Hepatocyte (in vitro differentiated cells): ENCODE results near the gene CTAGE9. TPM values are rescaled to one million over a fixed set of nuclear protein-coding genes. Genes with fewer than 3 reads are reported as not detected.

Experiments
- DNase-seq: peaks from one replicate; pipeline ENCODE4 v3.0.0-alpha.2; 2016; ENCODE audit warnings: low spot score
- H2AFZ ChIP-seq: fragments of 200-600 bp; sonication (generic); 2 replicates; pipeline ENCODE4 v1.6.0; 2016; ENCODE audit warnings: antibody characterized with exemption, mild to moderate bottlenecking
- H3K27ac ChIP-seq: fragments of 200-600 bp; sonication (generic); 2 replicates; pipeline ENCODE4 v1.5.1; 2016; ENCODE audit warnings: mild to moderate bottlenecking
- H3K27me3 ChIP-seq: fragments of 200-600 bp; sonication (generic); 2 replicates; pipeline ENCODE4 v1.6.1; 2016
- H3K36me3 ChIP-seq: fragments of 200-600 bp; sonication (generic); replicated peaks from 2 replicates; pipeline ENCODE4 v1.5.1; 2016; ENCODE audit warnings: low read depth; ENCODE audit not compliant: insufficient read depth
- H3K4me1 ChIP-seq: fragments of 200-600 bp; sonication (generic); 2 replicates; pipeline ENCODE4 v1.5.1; 2016; ENCODE audit warnings: mild to moderate bottlenecking, moderate library complexity; ENCODE audit not compliant: insufficient read depth
- H3K4me2 ChIP-seq: fragments of 200-600 bp; sonication (generic); 2 replicates; pipeline ENCODE4 v1.6.0; 2016
- H3K4me3 ChIP-seq: fragments of 200-600 bp; sonication (generic); 2 replicates; pipeline ENCODE4 v1.5.1; 2016; ENCODE audit warnings: mild to moderate bottlenecking
- H3K79me2 ChIP-seq: fragments of 200-600 bp; sonication (generic); 2 replicates; pipeline ENCODE4 v1.6.0; 2017; ENCODE audit warnings: mild to moderate bottlenecking
- H3K9me2 ChIP-seq: fragments of 200-600 bp; sonication (generic); replicated peaks from 2 replicates; pipeline ENCODE4 v1.6.0; 2017; ENCODE audit warnings: mild to moderate bottlenecking; ENCODE audit not compliant: insufficient read depth
- H3K9me3 ChIP-seq: fragments of 200-600 bp; sonication (generic); 2 replicates; pipeline ENCODE4 v1.5.1; 2016; ENCODE audit warnings: low read depth, mild to moderate bottlenecking
- H4K20me1 ChIP-seq: fragments of 200-600 bp; sonication (generic); 2 replicates; pipeline ENCODE4 v1.6.0; 2016; ENCODE audit warnings: mild to moderate bottlenecking; ENCODE audit not compliant: insufficient read depth, poor library complexity, severe bottlenecking
- CTCF ChIP-seq: fragments of 200-600 bp; sonication (generic); IDR thresholded peaks from 2 replicates; pipeline ENCODE4 v1.5.1; 2016; ENCODE audit warnings: antibody characterized with exemption, mild to moderate bottlenecking; ENCODE audit not compliant: poor library complexity
- EZH2 ChIP-seq: fragments of 200-600 bp; sonication (generic); IDR thresholded peaks from 2 replicates; pipeline ENCODE4 v1.6.1; 2016; ENCODE audit warnings: antibody characterized with exemption, mild to moderate bottlenecking, borderline replicate concordance
- EZH2phosphoT487 ChIP-seq: fragments of 200-600 bp; sonication (generic); IDR thresholded peaks from one replicate; pipeline ENCODE4 v1.6.1; 2018; ENCODE audit warnings: antibody characterized with exemption, mild to moderate bottlenecking, low read depth, moderate library complexity; ENCODE audit not compliant: unreplicated experiment, severe bottlenecking
- WGBS: methylation state at CpG from one replicate; pipeline ENCODE4 v1.1.6; 2016; ENCODE audit warnings: low lambda C conversion rate; ENCODE audit errors: missing lambda C conversion rate; 5-methylcytosine and 5-hydroxymethylcytosine counted together
- polyA plus RNA-seq: library from polyadenylated mRNA; unstranded; fragments of >200 nt; fragmentation: Nextera tagmentation; extraction: Ambion mirVana; gene quantifications from 2 replicates; pipeline ENCODE4 v1.2.1, GENCODE V29; 2016
- total RNA-seq: library from RNA; depleted of rRNA; stranded (reverse); fragments of >200 nt; gene quantifications from 2 replicates; pipeline ENCODE4 v1.2.3, GENCODE V29; 2014

Gene CTAGE9
- total and polyA plus RNA-seq, 2 experiments from 2014 or later: 0.20 TPM; not detected in 1

- H3K36me3 ChIP-seq: no peaks in the 10 kb centered on the region
- TF ChIP-seq CTCF (no peak), EZH2 (no peak), EZH2phosphoT487 (no peak)
- no peaks in the 10 kb centered on the region for H3K4me1 ChIP-seq
- WGBS: 75% methylated on average over 1 of the region's 1 CpG
- H3K4me3 ChIP-seq: no peak overlapping the region
- H3K4me2 ChIP-seq: no peak overlapping the region
- no peaks in the 10 kb centered on the region for H3K79me2 ChIP-seq
- no peak for DNase-seq
- no peak overlapping the region for H3K27ac ChIP-seq
- no peaks in the 10 kb centered on the region for H3K27me3 ChIP-seq
- H2AFZ ChIP-seq: no peak overlapping the region
- no peaks in the 10 kb centered on the region for H3K9me2 ChIP-seq
- no peaks in the 10 kb centered on the region for H4K20me1 ChIP-seq
- H3K9me3 ChIP-seq: no peaks in the 10 kb centered on the region
Observed at GRCh38 chr6:131736811-131737210, 26.0 kb upstream of the CTAGE9 start.

DNA sequence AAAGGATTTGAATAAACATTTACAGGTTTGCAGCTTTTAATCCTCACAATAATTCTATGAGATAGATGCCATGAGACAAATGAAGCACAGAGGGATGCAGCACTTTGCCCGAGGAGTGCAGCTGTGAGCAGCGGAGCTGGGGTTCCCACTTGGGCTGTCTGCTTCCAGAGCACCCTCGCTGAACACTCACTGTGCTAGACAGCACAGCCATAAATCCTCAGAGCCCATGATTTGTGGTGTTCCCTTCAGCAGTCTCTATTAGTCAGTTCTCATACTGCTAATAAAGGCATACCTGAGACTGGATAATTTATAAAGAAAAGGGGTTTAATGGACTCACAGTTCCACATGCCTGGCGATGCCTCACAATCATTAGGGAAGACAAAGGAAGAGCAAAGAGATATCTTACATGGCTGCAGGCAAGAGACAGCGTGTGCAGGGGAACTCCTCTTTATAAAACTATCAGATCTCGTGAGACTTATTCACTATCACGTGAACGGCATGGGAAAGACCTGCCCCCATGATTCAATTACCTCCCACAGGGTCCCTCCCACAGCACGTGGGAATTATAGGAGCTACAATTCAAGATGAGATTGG lies 25.3 kb upstream of the CTAGE9 start:
- H3K27ac ChIP-seq: no peak overlapping the region
- 72% methylated on average over 9 of the region's 9 CpGs for WGBS
- no peaks in the 10 kb centered on the region for H3K36me3 ChIP-seq
- no peaks in the 10 kb centered on the region for H3K79me2 ChIP-seq
- H3K4me1 ChIP-seq: no peaks in the 10 kb centered on the region
- H2AFZ ChIP-seq: no peak overlapping the region
- H4K20me1 ChIP-seq: no peaks in the 10 kb centered on the region
- no peaks in the 10 kb centered on the region for H3K27me3 ChIP-seq
- DNase-seq: no peak
- TF ChIP-seq CTCF (no peak), EZH2 (no peak)
- H3K9me2 ChIP-seq: no peaks in the 10 kb centered on the region
- H3K9me3 ChIP-seq: no peaks in the 10 kb centered on the region
- H3K4me2 ChIP-seq: no peak overlapping the region
- H3K4me3 ChIP-seq: no peak overlapping the region

- no peaks in the 10 kb centered on the region for H3K27me3 ChIP-seq
- no peak overlapping the region for H3K4me2 ChIP-seq
- H3K36me3 ChIP-seq: no peaks in the 10 kb centered on the region
- no peaks in the 10 kb centered on the region for H3K9me2 ChIP-seq
- WGBS: 89% methylated on average over 9 of the region's 9 CpGs
- H3K27ac ChIP-seq: no peak overlapping the region
- DNase-seq: no peak
- H3K79me2 ChIP-seq: no peaks in the 10 kb centered on the region
- TF ChIP-seq EZH2phosphoT487: no peak
- no peak for TF ChIP-seq CTCF
- H2AFZ ChIP-seq: no peak overlapping the region
- H3K4me1 ChIP-seq: no peaks in the 10 kb centered on the region
- no peak overlapping the region for H3K4me3 ChIP-seq
- H3K9me3 ChIP-seq: no peaks in the 10 kb centered on the region
- H4K20me1 ChIP-seq: no peaks in the 10 kb centered on the region
Observed at GRCh38 chr6:131733376-131734016, 22.7 kb upstream of the CTAGE9 start.
